Endothelial cell of umbilical vein (primary cell): ENCODE results near the gene CIB4. TPM values are rescaled to one million over a fixed set of nuclear protein-coding genes. Genes with fewer than 3 reads are reported as not detected.

ENCODE experiments used
- BruUV-seq: library from RNA; stranded (reverse); fragments of 400-500 nt; replicated peaks from 2 replicates; lab custom pipeline; 2021; lab: Mats Ljungman, UMichigan
- CTCF ChIA-PET: fragments of 300-600, 350-600 bp; sonication (Branson Sonifier 250); formaldehyde crosslinking; loops from one replicate; lab custom pipeline; 2021; ENCODE audit warnings: antibody characterized with exemption, inconsistent platforms; lab: Charles Lee
- POLR2A ChIA-PET: fragments of 300-600, 350-600 bp; sonication (Branson Sonifier 250); formaldehyde crosslinking; loops from one replicate; lab custom pipeline; 2021; ENCODE audit warnings: antibody characterized with exemption, inconsistent platforms; lab: Charles Lee
- DNase-seq: peaks from one replicate; pipeline ENCODE4 v3.0.0-alpha.2; 2011; ENCODE audit warnings: low read depth, low spot score
- FAIRE-seq: peaks from 2 replicates; lab custom pipeline; 2011; peaks lifted over from hg19 to GRCh38; lab: Jason Lieb, UNC
- H2AFZ ChIP-seq: 2 replicates; pipeline ENCODE4 v1.6.0; 2012; ENCODE audit warnings: low read depth, low read length, control low read depth, inconsistent platforms
- H3K27ac ChIP-seq: 2 replicates; pipeline ENCODE4 v1.5.1; 2011; ENCODE audit warnings: low read depth, mild to moderate bottlenecking, control low read depth, low read length, moderate library complexity; ENCODE audit not compliant: insufficient read depth
- H3K27me3 ChIP-seq, 2 experiments: 2 replicates each; pipeline versions ENCODE4 v1.6.0 to v1.6.1; 2011; ENCODE audit warnings: low read length in 2 of 2, mixed read lengths in 1 of 2; ENCODE audit not compliant: control insufficient read depth in 2 of 2, insufficient read depth in 2 of 2
- H3K36me3 ChIP-seq, 2 experiments: 2 replicates in 1 of 2; 3 replicates in 1 of 2; pipeline ENCODE4 v1.5.1; 2011; ENCODE audit warnings: low read length in 2 of 2, mild to moderate bottlenecking in 1 of 2, moderate library complexity in 1 of 2; ENCODE audit not compliant: control insufficient read depth in 2 of 2, insufficient read depth in 2 of 2; ENCODE audit errors: extremely low read depth in 1 of 2
- H3K4me1 ChIP-seq: 3 replicates; pipeline ENCODE4 v1.5.1; 2011; ENCODE audit warnings: mild to moderate bottlenecking, low read length; ENCODE audit not compliant: control insufficient read depth, insufficient read depth; ENCODE audit errors: extremely low read depth
- H3K4me2 ChIP-seq: 2 replicates; pipeline ENCODE4 v1.6.1; 2011; ENCODE audit warnings: low read length, control low read depth, mixed read lengths; ENCODE audit not compliant: insufficient read depth
- H3K4me3 ChIP-seq, 3 experiments: fragments of 200-600 bp in 1 of 3; sonication (generic), shearing (Covaris generic) in 1 of 3; replicated peaks in 1 of 3; 2 replicates each; pipeline ENCODE4 v1.5.1; 2011 to 2016; ENCODE audit warnings: control low read depth in 3 of 3, low read length in 3 of 3, mild to moderate bottlenecking in 2 of 3, inconsistent platforms in 1 of 3, low read depth in 1 of 3, moderate library complexity in 1 of 3; ENCODE audit not compliant: insufficient read depth in 1 of 3
- H3K79me2 ChIP-seq: 2 replicates; pipeline ENCODE4 v1.6.0; 2012; ENCODE audit warnings: low read length, inconsistent platforms; ENCODE audit not compliant: control insufficient read depth, insufficient read depth
- H3K9ac ChIP-seq: replicated peaks from 2 replicates; pipeline ENCODE3; 2011; ENCODE audit warnings: low read length, control low read depth; ENCODE audit not compliant: insufficient read depth; ENCODE audit errors: extremely low read depth
- H3K9me1 ChIP-seq: replicated peaks from 3 replicates; pipeline ENCODE4 v1.6.0; 2011; ENCODE audit warnings: mild to moderate bottlenecking, low read length; ENCODE audit not compliant: control insufficient read depth, insufficient read depth; ENCODE audit errors: extremely low read depth
- H3K9me3 ChIP-seq: replicated peaks from 2 replicates; pipeline ENCODE4 v1.5.1; 2012; ENCODE audit warnings: low read length, inconsistent platforms; ENCODE audit not compliant: control insufficient read depth, insufficient read depth
- H4K20me1 ChIP-seq: replicated peaks from 2 replicates; pipeline ENCODE3; 2011; ENCODE audit warnings: mild to moderate bottlenecking, low read length; ENCODE audit not compliant: control insufficient read depth, insufficient read depth; ENCODE audit errors: extremely low read depth
- EZH2 ChIP-seq: IDR thresholded peaks from 2 replicates; pipeline ENCODE4 v1.6.1; 2012; ENCODE audit warnings: borderline replicate concordance, low read depth, mild to moderate bottlenecking, moderate library complexity, low read length, inconsistent platforms; ENCODE audit not compliant: severe bottlenecking
- GATA2 ChIP-seq: IDR thresholded peaks from 2 replicates; pipeline ENCODE4 v1.7.0; 2011; ENCODE audit warnings: low read depth, mild to moderate bottlenecking, moderate library complexity, mixed read lengths, low read length; ENCODE audit not compliant: insufficient read length, insufficient read depth
- POLR2A ChIP-seq: IDR thresholded peaks from 2 replicates; pipeline ENCODE4 v1.6.1; 2012; ENCODE audit warnings: low read depth, mild to moderate bottlenecking, control low read depth, low read length
- POLR2AphosphoS5 ChIP-seq: IDR thresholded peaks from 2 replicates; pipeline ENCODE4 v1.6.1; 2012; ENCODE audit warnings: low read depth, mild to moderate bottlenecking, control low read depth, low read length, moderate library complexity; ENCODE audit not compliant: insufficient read depth
- dilution Hi-C: fragments of 300-500 bp; cut with MboI; formaldehyde crosslinking; loops from one replicate; pipeline ENCODE4 v1.15.0; 2019; ENCODE audit warnings: low sequenced_read_pairs; ENCODE audit not compliant: extremely low pct_ligation_motif_present
- intact Hi-C: fragments of 100-400 bp; cut with micrococcal nuclease; formaldehyde crosslinking; loops from one replicate; pipeline ENCODE4 v1.10.0; 2022
- polyA plus RNA-seq, 4 experiments: library from polyadenylated mRNA; depleted of rRNA in 3 of 4; stranded (reverse) in 3 of 4; unstranded in 1 of 4; fragments of >200 nt; gene quantifications; 2 replicates each; pipeline versions ENCODE4 v1.2.1 to v1.2.3, GENCODE V29; 2011 to 2012; ENCODE audit warnings: missing spikeins in 1 of 4
- total RNA-seq: library from RNA; stranded (reverse); gene quantifications from 2 replicates; pipeline ENCODE4 v1.2.3, GENCODE V29; 2021
- TF ChIP-seq, protein P1 (sequence below): IDR thresholded peaks from 2 replicates; pipeline ENCODE4 v1.6.1; 2011; ENCODE audit not compliant: insufficient read depth, insufficient read length
- TF ChIP-seq, protein P2 (sequence below), 2 donors: IDR thresholded peaks; 1 replicate in 1 of 2; 2 replicates in 1 of 2; pipeline ENCODE4 v1.5.1; 2011; ENCODE audit warnings: low read length in 2 of 2, mild to moderate bottlenecking in 2 of 2, moderate library complexity in 2 of 2, control low read depth in 1 of 2, inconsistent platforms in 1 of 2, low read depth in 1 of 2; ENCODE audit not compliant: insufficient read depth in 1 of 2; ENCODE audit errors: extremely low read depth in 1 of 2

CIB4 gene
- total and polyA plus RNA-seq, 2 donors (not counting 3 experiments of a cell fraction or from before 2014, with no cell fraction given) = not detected

DNA sequence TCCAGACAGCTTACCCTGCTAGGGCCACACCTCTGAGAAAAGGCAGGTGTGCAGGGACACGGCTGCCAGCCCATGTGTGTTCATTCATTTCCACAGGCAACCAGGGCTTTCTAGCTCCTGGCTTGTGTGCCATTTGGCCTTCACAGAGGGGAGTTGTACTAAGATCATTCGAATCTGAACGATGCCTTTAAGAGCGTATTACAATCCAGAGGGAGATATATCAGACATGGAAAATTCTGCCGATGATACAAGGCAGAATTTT is 99.0 kb downstream of the CIB4 start:
- BruUV-seq = no TSS peak

More for the DNA sequence above, 99.0 kb downstream of the CIB4 start:
- FAIRE-seq (no peak), DNase-seq (no peak)
- Histone ChIP-seq H3K36me3 (no peaks in the 10 kb centered on the region), H3K27me3 (peaks cover 5 to 6% of the 10 kb centered on the region in 2 experiments), H3K79me2 (no peaks in the 10 kb centered on the region), H2AFZ (no peak overlapping the region), H4K20me1 (no peaks in the 10 kb centered on the region), H3K4me3 (no peak overlapping the region), H3K9me1 (no peaks in the 10 kb centered on the region), H3K4me1 (no peaks in the 10 kb centered on the region), H3K27ac (no peak overlapping the region), H3K4me2 (no peak overlapping the region), H3K9me3 (no peaks in the 10 kb centered on the region), H3K9ac (no peak overlapping the region)
- intact Hi-C loops (no loop called here), dilution Hi-C loops (no loop called here)
- TF ChIP-seq GATA2 (no peak), POLR2A (no peak), EZH2 (no peak), POLR2AphosphoS5 (no peak)
- TF ChIP-seq, protein P1, sequence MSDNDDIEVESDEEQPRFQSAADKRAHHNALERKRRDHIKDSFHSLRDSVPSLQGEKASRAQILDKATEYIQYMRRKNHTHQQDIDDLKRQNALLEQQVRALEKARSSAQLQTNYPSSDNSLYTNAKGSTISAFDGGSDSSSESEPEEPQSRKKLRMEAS = no peak
- TF ChIP-seq, protein P2, sequence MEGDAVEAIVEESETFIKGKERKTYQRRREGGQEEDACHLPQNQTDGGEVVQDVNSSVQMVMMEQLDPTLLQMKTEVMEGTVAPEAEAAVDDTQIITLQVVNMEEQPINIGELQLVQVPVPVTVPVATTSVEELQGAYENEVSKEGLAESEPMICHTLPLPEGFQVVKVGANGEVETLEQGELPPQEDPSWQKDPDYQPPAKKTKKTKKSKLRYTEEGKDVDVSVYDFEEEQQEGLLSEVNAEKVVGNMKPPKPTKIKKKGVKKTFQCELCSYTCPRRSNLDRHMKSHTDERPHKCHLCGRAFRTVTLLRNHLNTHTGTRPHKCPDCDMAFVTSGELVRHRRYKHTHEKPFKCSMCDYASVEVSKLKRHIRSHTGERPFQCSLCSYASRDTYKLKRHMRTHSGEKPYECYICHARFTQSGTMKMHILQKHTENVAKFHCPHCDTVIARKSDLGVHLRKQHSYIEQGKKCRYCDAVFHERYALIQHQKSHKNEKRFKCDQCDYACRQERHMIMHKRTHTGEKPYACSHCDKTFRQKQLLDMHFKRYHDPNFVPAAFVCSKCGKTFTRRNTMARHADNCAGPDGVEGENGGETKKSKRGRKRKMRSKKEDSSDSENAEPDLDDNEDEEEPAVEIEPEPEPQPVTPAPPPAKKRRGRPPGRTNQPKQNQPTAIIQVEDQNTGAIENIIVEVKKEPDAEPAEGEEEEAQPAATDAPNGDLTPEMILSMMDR (IDR thresholded peaks at IDR 0.05; ENCODE audit: extremely low read depth in 1 of 2, insufficient read depth in 1 of 2, low read depth in 1 of 2, low read length in 2 of 2) = no peak
- POLR2A ChIA-PET = no interaction called here
- CTCF ChIA-PET = no interaction called here
